ENCODE data around the gene CENPP.
"Not testable (repeated sequence)": the region's sequence is repeated elsewhere in the genome, so short reads cannot be mapped to it uniquely, and the experiment has no call there.

- not testable (repeated sequence) for TF ChIP-seq CTCF (IDR thresholded peaks at IDR 0.05; ENCODE audit: low read depth, low read length, missing input control); RAD21 (IDR thresholded peaks at IDR 0.05); TAF1 (conservative IDR thresholded peaks at IDR 0.05); FOXA1 (IDR thresholded peaks at IDR 0.05); ZBTB33 (IDR thresholded peaks at IDR 0.05); GABPA (IDR thresholded peaks at IDR 0.05 in 1 of 2, conservative IDR thresholded peaks at IDR 0.05 in 1 of 2); MAX (IDR thresholded peaks at IDR 0.05); SP1 (IDR thresholded peaks at IDR 0.05); REST (IDR thresholded peaks at IDR 0.05); YY1 (IDR thresholded peaks at IDR 0.05); ATF3 (IDR thresholded peaks at IDR 0.05)
Measured at GRCh38 chr9:92595075-92595474, 269.3 kb downstream of the CENPP start.
